Tibial nerve (tissue), 4 donors: ENCODE data around the gene HSPH1. TPM values are rescaled to one million over a fixed set of nuclear protein-coding genes. Genes with fewer than 3 reads are reported as not detected.
"Not testable (repeated sequence)": the region's sequence is repeated elsewhere in the genome, so short reads cannot be mapped to it uniquely, and the experiment has no call there.

Experiments
- DNase-seq, 2 donors: peaks; one replicate each; pipeline ENCODE4 v3.0.0-alpha.2; 2019; ENCODE audit warnings: low spot score in 2 of 2
- H3K27ac ChIP-seq, 4 donors: fragments of 200-600 bp; sonication (generic) in 3 of 4; one replicate each; pipeline ENCODE4 v1.5.1; 2017 to 2019; ENCODE audit warnings: mild to moderate bottlenecking in 1 of 4
- H3K27me3 ChIP-seq, 2 donors: fragments of 200-600 bp; sonication (generic) in 1 of 2; one replicate each; pipeline versions ENCODE4 v1.5.1 to v1.6.0; 2017 to 2019
- H3K36me3 ChIP-seq, 3 donors: fragments of 200-600 bp; sonication (generic); one replicate each; pipeline ENCODE4 v1.5.1; 2018 to 2019
- H3K4me1 ChIP-seq, 4 donors: fragments of 200-600 bp; sonication (generic) in 3 of 4; one replicate each; pipeline ENCODE4 v1.5.1; 2017 to 2019
- H3K4me3 ChIP-seq, 4 donors: fragments of 200-600 bp; sonication (generic) in 3 of 4; one replicate each; pipeline ENCODE4 v1.5.1; 2017 to 2019; ENCODE audit warnings: mild to moderate bottlenecking in 1 of 4, moderate library complexity in 1 of 4
- H3K9me3 ChIP-seq, 4 donors: fragments of 200-600 bp; sonication (generic) in 3 of 4; one replicate each; pipeline ENCODE4 v1.5.1; 2017 to 2019
- EP300 ChIP-seq, 2 donors: sonication (generic); formaldehyde crosslinking; IDR thresholded peaks; one replicate each; pipeline ENCODE4 v1.6.1; 2017; ENCODE audit warnings: antibody characterized with exemption in 2 of 2, mild to moderate bottlenecking in 1 of 2
- POLR2A ChIP-seq, 2 donors: fragments of 450-650 bp; IDR thresholded peaks; one replicate each; pipeline ENCODE4 v1.6.1; 2017; ENCODE audit warnings: antibody characterized with exemption in 2 of 2, mild to moderate bottlenecking in 2 of 2, moderate library complexity in 2 of 2
- whole genome bisulfite sequencing, 2 donors: methylation state at CpG; one replicate each; pipeline ENCODE4 v1.1.5; 2018; 5-methylcytosine and 5-hydroxymethylcytosine counted together
- total RNA-seq, 4 donors: library from RNA; depleted of rRNA; stranded (reverse); fragments of >200 nt; gene quantifications; one replicate each; pipeline ENCODE4 v1.1.0, GENCODE V29; 2016
- TF ChIP-seq, protein P1 (sequence below), 5 experiments: fragments of 200-600 bp in 3 of 5; fragments of 450-650 bp in 2 of 5; sonication (generic) in 3 of 5; IDR thresholded peaks; one replicate each; pipeline ENCODE4 v1.5.1; 2016 to 2019; ENCODE audit warnings: antibody characterized with exemption in 5 of 5, mild to moderate bottlenecking in 3 of 5, moderate library complexity in 2 of 5

Gene HSPH1
- total RNA-seq, 4 donors from 2014 or later, result 26.2 to 41.7 (median 30.0) TPM

DNA sequence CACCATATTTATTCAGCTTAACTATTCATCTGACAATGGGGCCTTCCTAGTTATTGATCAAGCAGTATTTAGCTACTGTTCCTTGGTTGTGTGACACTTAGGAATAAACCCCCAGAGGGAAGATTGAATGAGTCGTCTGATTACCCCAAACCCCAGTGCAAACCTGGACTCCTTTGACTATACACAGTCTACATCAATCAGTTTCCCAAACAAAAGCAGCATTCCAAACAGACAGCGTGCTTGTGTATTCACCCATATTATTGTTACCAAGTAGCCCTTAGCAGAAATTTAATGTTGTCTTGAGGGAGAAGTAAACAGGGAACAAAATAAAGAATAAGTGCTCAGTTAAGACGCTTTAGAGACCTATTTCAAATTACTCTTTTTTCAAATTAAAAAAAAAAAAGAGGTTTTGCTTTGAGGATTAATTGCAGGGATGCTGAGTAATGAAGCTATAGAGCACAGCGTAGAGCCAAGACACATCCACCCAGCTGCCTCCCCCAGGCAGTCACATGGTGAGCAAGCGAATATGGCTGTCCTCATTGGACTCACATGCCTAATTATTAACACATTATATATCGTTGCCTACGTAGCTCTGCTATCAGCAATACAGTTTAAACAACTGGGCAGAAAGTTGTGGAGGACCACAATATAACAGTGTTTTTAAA is 23.4 kb upstream of the HSPH1 start:
- no peak overlapping the region for H3K4me3 ChIP-seq
- H3K27me3 ChIP-seq, result no peaks in the 10 kb centered on the region
- no peaks in the 10 kb centered on the region for H3K36me3 ChIP-seq
- no peak overlapping the region for H3K27ac ChIP-seq
- 50 to 56% methylated on average over 7 of the region's 7 CpGs for WGBS, 2 donors
- TF ChIP-seq EP300 (IDR thresholded peaks at IDR 0.05) (no peak), POLR2A (IDR thresholded peaks at IDR 0.05) (no peak)
- TF ChIP-seq, protein P1, sequence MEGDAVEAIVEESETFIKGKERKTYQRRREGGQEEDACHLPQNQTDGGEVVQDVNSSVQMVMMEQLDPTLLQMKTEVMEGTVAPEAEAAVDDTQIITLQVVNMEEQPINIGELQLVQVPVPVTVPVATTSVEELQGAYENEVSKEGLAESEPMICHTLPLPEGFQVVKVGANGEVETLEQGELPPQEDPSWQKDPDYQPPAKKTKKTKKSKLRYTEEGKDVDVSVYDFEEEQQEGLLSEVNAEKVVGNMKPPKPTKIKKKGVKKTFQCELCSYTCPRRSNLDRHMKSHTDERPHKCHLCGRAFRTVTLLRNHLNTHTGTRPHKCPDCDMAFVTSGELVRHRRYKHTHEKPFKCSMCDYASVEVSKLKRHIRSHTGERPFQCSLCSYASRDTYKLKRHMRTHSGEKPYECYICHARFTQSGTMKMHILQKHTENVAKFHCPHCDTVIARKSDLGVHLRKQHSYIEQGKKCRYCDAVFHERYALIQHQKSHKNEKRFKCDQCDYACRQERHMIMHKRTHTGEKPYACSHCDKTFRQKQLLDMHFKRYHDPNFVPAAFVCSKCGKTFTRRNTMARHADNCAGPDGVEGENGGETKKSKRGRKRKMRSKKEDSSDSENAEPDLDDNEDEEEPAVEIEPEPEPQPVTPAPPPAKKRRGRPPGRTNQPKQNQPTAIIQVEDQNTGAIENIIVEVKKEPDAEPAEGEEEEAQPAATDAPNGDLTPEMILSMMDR (IDR thresholded peaks at IDR 0.05), result no peak
- no peak for DNase-seq
- H3K4me1 ChIP-seq, result no peaks in the 10 kb centered on the region
- H3K9me3 ChIP-seq, result no peaks in the 10 kb centered on the region

DNA sequence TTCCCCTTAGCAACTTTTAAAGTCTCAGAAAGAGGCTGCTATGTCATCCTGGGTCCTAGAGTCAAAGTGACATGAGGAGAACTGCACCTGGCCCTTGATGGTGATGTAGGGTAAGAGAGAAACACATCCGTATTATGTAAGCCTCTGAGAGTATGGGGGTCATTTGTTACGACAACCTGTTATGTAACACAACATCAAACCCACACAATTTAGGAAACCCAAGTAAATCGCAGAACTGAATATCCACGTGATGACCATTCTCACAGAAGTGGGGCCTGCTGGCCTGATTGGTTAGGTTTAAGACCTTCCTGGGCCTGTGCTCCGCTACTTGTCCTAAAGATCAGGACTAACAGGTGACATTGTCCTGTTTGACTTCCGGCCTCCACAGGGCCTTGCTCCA is 22.7 kb upstream of the HSPH1 start:
- H3K4me1 ChIP-seq, result no peaks in the 10 kb centered on the region
- no peaks in the 10 kb centered on the region for H3K27me3 ChIP-seq
- no peaks in the 10 kb centered on the region for H3K9me3 ChIP-seq
- no peaks in the 10 kb centered on the region for H3K36me3 ChIP-seq
- TF ChIP-seq EP300 (IDR thresholded peaks at IDR 0.05) (no peak), POLR2A (IDR thresholded peaks at IDR 0.05) (no peak)
- TF ChIP-seq, protein P1 (IDR thresholded peaks at IDR 0.05), result no peak
- H3K4me3 ChIP-seq, result no peak overlapping the region
- no peak overlapping the region for H3K27ac ChIP-seq
- DNase-seq, result no peak
- 93 to 94% methylated on average over 6 of the region's 6 CpGs for WGBS, 2 donors

GRCh38 chr13:31182987-31183386 is 21.3 kb upstream of the HSPH1 start:
- DNase-seq, result no peak
- Histone ChIP-seq H3K4me3 (no peak overlapping the region), H3K36me3 (no peaks in the 10 kb centered on the region), H3K27me3 (no peaks in the 10 kb centered on the region), H3K9me3 (no peaks in the 10 kb centered on the region), H3K4me1 (no peaks in the 10 kb centered on the region), H3K27ac (no peak overlapping the region)
- no peak for TF ChIP-seq POLR2A (IDR thresholded peaks at IDR 0.05)
- TF ChIP-seq EP300 (IDR thresholded peaks at IDR 0.05), result no peak
- TF ChIP-seq, protein P1 (IDR thresholded peaks at IDR 0.05), result no peak
- WGBS, 2 donors, result 96 to 100% methylated on average over 11 to 26 of the region's 26 CpGs

DNA sequence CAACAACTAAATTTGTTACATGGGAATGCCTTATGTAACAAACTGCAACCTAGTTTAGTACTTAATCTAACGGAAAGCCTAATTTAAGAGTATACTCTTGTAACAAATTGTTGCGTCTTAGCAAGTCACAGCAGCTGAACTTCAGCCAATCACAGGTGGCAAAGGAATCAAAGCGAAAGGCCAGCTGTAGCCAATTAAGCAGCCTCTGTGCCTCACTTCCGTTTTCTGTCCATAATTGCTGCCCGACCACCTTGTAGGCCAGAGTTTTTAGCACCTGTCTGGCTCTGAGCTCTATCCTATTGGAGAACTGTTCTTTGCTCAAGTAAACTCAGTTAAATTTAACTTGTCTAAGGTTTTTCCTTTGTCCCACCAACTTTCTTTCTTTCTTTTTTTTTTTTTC is 18.1 kb upstream of the HSPH1 start:
- H3K27ac ChIP-seq, result no peak overlapping the region
- no peaks in the 10 kb centered on the region for H3K4me1 ChIP-seq
- H3K9me3 ChIP-seq, result no peaks in the 10 kb centered on the region
- WGBS, 2 donors, result 70 to 77% methylated on average over 5 of the region's 5 CpGs
- TF ChIP-seq EP300 (IDR thresholded peaks at IDR 0.05) (no peak), POLR2A (IDR thresholded peaks at IDR 0.05) (no peak)
- TF ChIP-seq, protein P1 (IDR thresholded peaks at IDR 0.05), result no peak
- no peaks in the 10 kb centered on the region for H3K27me3 ChIP-seq
- no peaks in the 10 kb centered on the region for H3K36me3 ChIP-seq
- no peak overlapping the region for H3K4me3 ChIP-seq
- DNase-seq, result no peak

GRCh38 chr13:31179241-31179640 is 17.5 kb upstream of the HSPH1 start:
- WGBS, 2 donors, result 91 to 92% methylated on average over 8 of the region's 8 CpGs
- no peak overlapping the region for H3K4me3 ChIP-seq
- TF ChIP-seq, protein P1 (IDR thresholded peaks at IDR 0.05), result no peak
- TF ChIP-seq EP300 (IDR thresholded peaks at IDR 0.05) (no peak), POLR2A (IDR thresholded peaks at IDR 0.05) (no peak)
- no peaks in the 10 kb centered on the region for H3K9me3 ChIP-seq
- no peaks in the 10 kb centered on the region for H3K36me3 ChIP-seq
- no peak overlapping the region for H3K27ac ChIP-seq
- H3K4me1 ChIP-seq, result no peaks in the 10 kb centered on the region
- no peak for DNase-seq
- H3K27me3 ChIP-seq, result no peaks in the 10 kb centered on the region

- H3K27ac ChIP-seq, H3K4me1 ChIP-seq, DNase-seq, H3K9me3 ChIP-seq, H3K4me3 ChIP-seq, H3K36me3 ChIP-seq, H3K27me3 ChIP-seq: not testable (repeated sequence)
- 83 to 92% methylated on average over 12 of the region's 12 CpGs for WGBS, 2 donors
Observed at GRCh38 chr13:31177813-31178495, 16.2 kb upstream of the HSPH1 start.
